GM12875 (cell line): ENCODE data around the gene NRAP.

Experiments
- H3K4me3 ChIP-seq: one replicate; pipeline ENCODE4 v1.5.1; 2011; ENCODE audit warnings: low read depth, low read length, control low read depth
- TF ChIP-seq, protein P1 (sequence below): IDR thresholded peaks from 2 replicates; pipeline ENCODE4 v1.5.1; 2011; ENCODE audit warnings: low read depth, mild to moderate bottlenecking, control low read depth, inconsistent platforms, low read length, moderate library complexity, borderline replicate concordance; ENCODE audit not compliant: insufficient read depth

Gene NRAP

DNA sequence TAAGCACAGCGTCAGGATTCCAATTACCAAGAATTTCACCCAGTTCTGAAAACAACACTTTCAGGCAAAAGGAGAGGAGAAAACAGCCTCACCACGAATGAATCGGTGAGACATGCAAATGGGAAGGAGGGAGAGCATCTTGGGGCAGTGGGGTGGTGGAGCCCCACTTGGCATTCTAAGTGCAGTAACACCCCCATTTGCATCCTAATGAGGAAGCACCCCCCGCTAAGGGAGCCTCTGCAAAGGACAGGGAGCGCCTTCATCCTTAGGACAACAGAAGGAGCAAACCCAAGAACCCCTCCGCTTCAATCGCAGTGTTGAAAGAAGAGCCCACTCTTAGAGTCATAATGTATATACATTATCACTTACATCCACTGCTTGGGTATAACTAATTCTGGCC, 46.8 kb downstream of the NRAP start:
- H3K4me3 ChIP-seq = no peak overlapping the region
- TF ChIP-seq, protein P1, sequence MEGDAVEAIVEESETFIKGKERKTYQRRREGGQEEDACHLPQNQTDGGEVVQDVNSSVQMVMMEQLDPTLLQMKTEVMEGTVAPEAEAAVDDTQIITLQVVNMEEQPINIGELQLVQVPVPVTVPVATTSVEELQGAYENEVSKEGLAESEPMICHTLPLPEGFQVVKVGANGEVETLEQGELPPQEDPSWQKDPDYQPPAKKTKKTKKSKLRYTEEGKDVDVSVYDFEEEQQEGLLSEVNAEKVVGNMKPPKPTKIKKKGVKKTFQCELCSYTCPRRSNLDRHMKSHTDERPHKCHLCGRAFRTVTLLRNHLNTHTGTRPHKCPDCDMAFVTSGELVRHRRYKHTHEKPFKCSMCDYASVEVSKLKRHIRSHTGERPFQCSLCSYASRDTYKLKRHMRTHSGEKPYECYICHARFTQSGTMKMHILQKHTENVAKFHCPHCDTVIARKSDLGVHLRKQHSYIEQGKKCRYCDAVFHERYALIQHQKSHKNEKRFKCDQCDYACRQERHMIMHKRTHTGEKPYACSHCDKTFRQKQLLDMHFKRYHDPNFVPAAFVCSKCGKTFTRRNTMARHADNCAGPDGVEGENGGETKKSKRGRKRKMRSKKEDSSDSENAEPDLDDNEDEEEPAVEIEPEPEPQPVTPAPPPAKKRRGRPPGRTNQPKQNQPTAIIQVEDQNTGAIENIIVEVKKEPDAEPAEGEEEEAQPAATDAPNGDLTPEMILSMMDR = no peak

DNA sequence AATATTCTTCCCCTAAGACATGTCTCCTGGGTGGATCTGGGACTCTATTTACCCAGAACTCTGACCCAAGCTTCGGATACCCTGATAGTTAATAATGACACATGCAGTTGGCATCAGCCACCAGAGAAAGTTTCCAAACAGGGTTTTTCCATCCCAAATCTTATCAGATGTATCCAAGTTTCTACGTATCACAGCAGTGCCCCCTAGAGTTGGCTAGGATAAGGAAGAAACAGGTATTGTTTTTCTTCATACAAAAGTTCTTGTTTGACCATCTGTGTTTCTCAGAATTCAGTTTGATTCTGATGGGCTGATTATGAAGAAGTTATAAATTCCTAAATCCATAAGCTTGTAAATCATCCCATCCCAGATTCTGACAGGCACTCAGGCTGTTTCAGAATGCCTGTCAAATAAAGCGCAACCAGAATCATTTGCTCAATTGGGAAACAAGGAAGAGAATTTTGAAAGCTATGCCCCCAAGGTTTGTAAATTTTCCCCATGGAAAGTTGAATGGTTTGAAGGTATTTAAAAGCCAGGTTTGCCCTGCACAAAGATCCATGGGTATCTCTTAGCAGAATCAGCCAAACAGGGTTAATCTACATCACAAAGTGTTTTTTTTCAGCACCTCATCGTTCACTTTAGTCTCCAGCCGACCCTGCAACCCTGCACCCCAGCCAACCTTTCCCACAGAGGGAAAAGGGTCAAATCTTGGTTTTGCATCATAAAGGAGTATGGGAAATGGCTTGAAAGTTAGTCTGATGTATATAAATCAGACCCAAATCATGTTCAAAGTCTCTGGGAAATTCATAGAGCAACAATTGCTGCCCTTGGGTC, 47.4 kb downstream of the NRAP start:
- no peak overlapping the region for H3K4me3 ChIP-seq
- TF ChIP-seq, protein P1 = peak; percentile 8; the same call in 1 of the 2 replicates

DNA sequence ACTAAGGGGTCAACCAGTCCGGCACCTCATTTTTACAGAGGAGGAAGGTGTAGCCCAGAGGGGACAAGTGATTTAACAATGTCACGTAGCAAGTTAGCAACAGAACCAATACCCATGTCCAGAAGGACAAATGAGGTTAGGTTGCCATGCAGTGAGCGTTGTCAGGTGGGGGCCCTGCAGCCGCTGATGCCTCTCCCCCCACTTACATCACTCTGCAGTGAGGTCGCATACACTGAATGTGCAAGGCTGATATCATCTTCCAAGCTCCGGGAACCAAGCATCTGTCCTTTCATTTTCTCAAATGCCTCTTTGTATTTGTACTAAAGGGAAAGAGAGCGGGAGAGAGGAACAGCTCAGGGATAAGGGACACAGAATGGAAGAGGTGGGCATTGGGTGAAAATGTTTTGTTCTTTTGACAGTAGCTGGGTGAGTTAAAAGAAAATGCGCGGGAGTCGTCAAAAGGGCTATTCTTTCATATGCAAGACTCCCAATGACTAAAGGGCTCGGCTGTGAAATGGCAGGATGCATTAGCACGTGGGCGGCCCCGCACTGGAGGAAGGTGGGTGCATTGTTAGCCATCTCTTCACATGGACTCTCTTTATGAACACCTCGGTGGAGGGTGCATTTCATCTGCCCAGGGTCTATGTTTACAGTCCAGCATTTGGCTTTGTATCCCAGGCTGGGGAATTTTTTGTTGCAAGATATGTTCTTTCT, 49.7 kb downstream of the NRAP start:
- H3K4me3 ChIP-seq = no peak overlapping the region
- TF ChIP-seq, protein P1 = no peak

DNA sequence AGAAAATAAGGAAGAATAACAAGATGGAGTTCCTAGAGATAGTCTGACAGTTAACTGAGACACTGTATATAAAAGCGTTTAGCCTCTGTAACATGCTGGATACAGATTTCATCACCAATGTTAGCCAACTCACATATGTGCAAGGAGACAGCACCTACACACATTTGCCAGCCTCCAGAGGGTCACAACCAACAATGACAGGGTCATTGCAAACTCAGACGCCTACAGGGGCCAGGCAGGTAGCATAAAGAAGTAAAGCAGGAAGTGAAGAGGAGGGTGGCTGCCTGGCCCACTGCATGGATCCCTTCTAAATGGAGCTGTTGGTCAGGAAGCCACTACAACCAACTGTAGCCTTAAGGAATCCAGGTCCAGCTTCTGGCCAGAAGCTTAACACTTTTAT, 50.4 kb downstream of the NRAP start:
- TF ChIP-seq, protein P1 = no peak
- H3K4me3 ChIP-seq = no peak overlapping the region

DNA sequence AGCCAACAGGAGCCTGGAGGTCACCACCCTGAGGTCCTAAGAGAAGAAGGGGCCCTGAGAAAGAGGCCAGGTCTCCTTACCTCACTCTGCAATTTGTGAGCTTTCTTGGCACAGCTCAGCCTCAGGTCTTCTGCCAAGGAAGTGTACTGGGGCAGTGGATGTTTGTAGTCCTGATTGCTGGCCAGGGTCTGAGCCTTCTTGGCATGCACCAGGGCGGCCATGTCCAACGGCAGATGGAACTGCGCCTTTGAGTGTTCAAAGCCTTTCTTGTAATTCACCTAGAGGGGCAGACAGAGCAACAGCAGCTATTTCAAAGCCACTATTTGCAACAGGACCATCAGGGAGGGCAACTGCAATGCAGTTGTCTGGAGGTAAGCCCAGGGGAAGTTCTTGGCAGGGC, 51.7 kb downstream of the NRAP start:
- TF ChIP-seq, protein P1 = no peak
- H3K4me3 ChIP-seq = no peak overlapping the region

DNA sequence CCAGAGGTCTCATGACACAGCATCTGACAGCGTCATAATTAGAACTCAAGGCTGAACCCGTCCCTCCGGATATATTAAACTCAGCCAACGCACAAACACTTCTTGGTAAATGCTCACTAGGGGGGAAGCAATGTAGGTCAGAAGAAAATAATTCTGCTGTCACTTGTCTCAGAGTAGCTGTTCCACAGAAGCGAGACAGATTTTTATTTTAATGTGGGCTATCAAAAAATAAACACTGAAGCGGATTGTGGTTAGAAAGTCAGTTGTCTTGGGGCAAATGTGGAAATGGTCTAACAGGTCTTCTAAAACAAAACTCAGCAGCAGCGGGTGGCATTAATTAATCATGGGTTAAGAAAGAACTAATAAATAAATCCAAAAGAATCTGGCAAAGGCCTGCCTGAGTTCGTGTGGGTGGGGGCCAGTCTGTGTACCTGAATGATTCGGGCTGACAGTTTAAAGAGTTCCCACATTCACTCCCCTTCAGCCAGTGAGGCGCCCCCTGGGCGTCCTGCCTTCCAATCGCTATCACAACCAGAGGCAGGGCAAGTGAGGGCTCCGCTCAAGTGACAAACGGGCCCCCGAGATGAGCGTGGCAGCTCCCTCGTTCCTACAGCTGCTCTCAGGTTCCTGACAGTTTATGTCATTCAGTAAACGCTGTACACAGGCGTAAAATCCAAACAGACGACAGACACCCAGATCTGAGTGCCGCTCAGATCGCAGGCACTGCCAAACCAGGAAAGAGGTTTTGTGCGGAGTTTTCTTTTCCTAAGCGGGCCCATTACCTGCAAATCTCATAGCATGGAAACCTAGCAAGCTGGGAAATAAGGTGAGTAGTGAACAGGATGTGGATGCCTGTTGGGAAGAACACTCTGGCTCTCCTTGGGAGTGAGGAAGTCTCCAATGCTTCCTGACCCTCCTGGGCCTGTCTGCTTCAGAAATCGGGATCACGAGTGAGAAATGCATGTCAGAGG, 52.9 kb downstream of the NRAP start:
- TF ChIP-seq, protein P1 = no peak
- no peak overlapping the region for H3K4me3 ChIP-seq
